HG03575 (cell line): ENCODE data around the gene SLC25A21.
"Not testable (repeated sequence)": the region's sequence is repeated elsewhere in the genome, so short reads cannot be mapped to it uniquely, and the experiment has no call there.

Experiments
- ATAC-seq: cut with Tn5 transposase; IDR thresholded peaks from one replicate; pipeline ENCODE4 v1.9.1; 2021; ENCODE audit not compliant: unreplicated experiment, insufficient number of reproducible peaks, low FRiP score; ENCODE audit errors: extremely low read depth

The SLC25A21 gene

GRCh38 chr14:36823651-36824050 is 348.8 kb downstream of the SLC25A21 start:
- no peak for ATAC-seq

- no peak for ATAC-seq
Observed at GRCh38 chr14:36822685-36823084, 349.7 kb downstream of the SLC25A21 start.

- no peak for ATAC-seq
Observed at GRCh38 chr14:36820901-36821300, 351.5 kb downstream of the SLC25A21 start.

- no peak for ATAC-seq
Observed at GRCh38 chr14:36820111-36820709, 352.2 kb downstream of the SLC25A21 start.

GRCh38 chr14:36818794-36819384 is 353.5 kb downstream of the SLC25A21 start:
- no peak for ATAC-seq

- no peak for ATAC-seq
Observed at GRCh38 chr14:36818246-36818645, 354.2 kb downstream of the SLC25A21 start.

- ATAC-seq, result no peak
Observed at GRCh38 chr14:36817071-36817930, 355.1 kb downstream of the SLC25A21 start.

- no peak for ATAC-seq
Observed at GRCh38 chr14:36816481-36816880, 355.9 kb downstream of the SLC25A21 start.

- not testable (repeated sequence) for ATAC-seq
Observed at GRCh38 chr14:36814783-36815182, 357.6 kb downstream of the SLC25A21 start.

GRCh38 chr14:36810209-36810608 is 362.2 kb downstream of the SLC25A21 start:
- ATAC-seq, result no peak

GRCh38 chr14:36807727-36808126 is 364.7 kb downstream of the SLC25A21 start:
- ATAC-seq, result no peak

GRCh38 chr14:36805131-36805559 is 367.3 kb downstream of the SLC25A21 start:
- ATAC-seq, result no peak

GRCh38 chr14:36797634-36798033 is 374.8 kb downstream of the SLC25A21 start:
- no peak for ATAC-seq

- no peak for ATAC-seq
Observed at GRCh38 chr14:36791402-36791801, 381.0 kb downstream of the SLC25A21 start.

- no peak for ATAC-seq
Observed at GRCh38 chr14:36785511-36785910, 386.9 kb downstream of the SLC25A21 start.

- ATAC-seq, result no peak
Observed at GRCh38 chr14:36784541-36784940, 387.9 kb downstream of the SLC25A21 start.

GRCh38 chr14:36781897-36782296 is 390.5 kb downstream of the SLC25A21 start:
- no peak for ATAC-seq

GRCh38 chr14:36773558-36773957 is 398.8 kb downstream of the SLC25A21 start:
- no peak for ATAC-seq

- ATAC-seq, result no peak
Observed at GRCh38 chr14:36773136-36773540, 399.3 kb downstream of the SLC25A21 start.

- ATAC-seq, result no peak
Observed at GRCh38 chr14:36771028-36771640, 401.3 kb downstream of the SLC25A21 start.
